ENCODE measurements around the gene DNAJC6.

Gene DNAJC6

DNA sequence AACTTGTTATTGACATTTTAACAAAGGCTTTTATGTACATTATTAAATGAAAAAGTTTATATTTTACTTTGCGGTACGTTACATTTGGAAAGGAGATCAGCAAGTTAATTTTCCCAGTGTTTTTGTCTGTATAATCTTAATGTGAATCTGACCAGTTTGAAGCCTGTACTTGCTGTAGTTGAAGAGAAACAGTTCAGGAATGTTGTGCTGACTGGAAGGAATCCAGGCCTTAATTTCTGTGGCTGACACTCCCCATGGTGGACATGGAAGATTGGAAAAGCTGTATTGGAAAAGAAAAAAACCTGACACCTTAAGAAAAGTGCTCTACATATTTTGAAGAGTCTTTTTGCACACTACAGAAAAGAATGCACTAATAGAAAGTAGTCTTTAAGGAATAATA is 126.6 kb downstream of the DNAJC6 start:
- H3K9me3 ChIP-seq (ENCODE audit: severe bottlenecking), result no peaks in the 10 kb centered on the region
- no peaks in the 10 kb centered on the region for H3K27me3 ChIP-seq (ENCODE audit: insufficient read depth, low read depth, severe bottlenecking)
- peaks cover 9% of the 10 kb centered on the region for H3K36me3 ChIP-seq
- H3K4me3 ChIP-seq (ENCODE audit: low read depth, low read length), result no peak overlapping the region
- DNase-seq, result no peak
- H3K27ac ChIP-seq, result no peak overlapping the region
- TF ChIP-seq, protein P1, sequence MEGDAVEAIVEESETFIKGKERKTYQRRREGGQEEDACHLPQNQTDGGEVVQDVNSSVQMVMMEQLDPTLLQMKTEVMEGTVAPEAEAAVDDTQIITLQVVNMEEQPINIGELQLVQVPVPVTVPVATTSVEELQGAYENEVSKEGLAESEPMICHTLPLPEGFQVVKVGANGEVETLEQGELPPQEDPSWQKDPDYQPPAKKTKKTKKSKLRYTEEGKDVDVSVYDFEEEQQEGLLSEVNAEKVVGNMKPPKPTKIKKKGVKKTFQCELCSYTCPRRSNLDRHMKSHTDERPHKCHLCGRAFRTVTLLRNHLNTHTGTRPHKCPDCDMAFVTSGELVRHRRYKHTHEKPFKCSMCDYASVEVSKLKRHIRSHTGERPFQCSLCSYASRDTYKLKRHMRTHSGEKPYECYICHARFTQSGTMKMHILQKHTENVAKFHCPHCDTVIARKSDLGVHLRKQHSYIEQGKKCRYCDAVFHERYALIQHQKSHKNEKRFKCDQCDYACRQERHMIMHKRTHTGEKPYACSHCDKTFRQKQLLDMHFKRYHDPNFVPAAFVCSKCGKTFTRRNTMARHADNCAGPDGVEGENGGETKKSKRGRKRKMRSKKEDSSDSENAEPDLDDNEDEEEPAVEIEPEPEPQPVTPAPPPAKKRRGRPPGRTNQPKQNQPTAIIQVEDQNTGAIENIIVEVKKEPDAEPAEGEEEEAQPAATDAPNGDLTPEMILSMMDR (IDR thresholded peaks at IDR 0.05; ENCODE audit: low read depth, low read length), result no peak

DNA sequence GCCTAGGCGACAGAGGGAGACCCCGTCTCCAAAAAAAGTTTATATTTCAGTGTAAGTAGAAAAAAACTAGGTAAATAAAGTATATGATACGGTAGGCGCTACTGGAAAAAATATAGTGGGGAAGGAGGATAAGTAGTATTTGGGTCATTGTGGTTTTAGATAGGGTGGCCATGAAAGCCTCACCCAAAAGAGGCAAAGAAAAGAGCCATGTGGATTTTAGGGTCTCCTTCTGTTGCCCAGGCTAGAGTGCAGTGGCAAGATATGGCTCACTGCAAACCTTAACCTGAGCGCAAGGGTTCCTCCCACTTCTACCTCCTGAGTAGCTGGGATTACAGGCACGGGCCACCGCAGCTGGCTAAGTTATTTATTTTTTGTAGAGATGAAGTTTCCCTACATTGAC is 128.3 kb downstream of the DNAJC6 start:
- Histone ChIP-seq H3K9me3 (ENCODE audit: severe bottlenecking) (no peaks in the 10 kb centered on the region), H3K27ac (no peak overlapping the region), H3K4me3 (ENCODE audit: low read depth, low read length) (no peak overlapping the region), H3K36me3 (peaks cover 3% of the 10 kb centered on the region; the same call in 1 of the 2 replicates), H3K27me3 (ENCODE audit: insufficient read depth, low read depth, severe bottlenecking) (no peaks in the 10 kb centered on the region)
- TF ChIP-seq, protein P1 (IDR thresholded peaks at IDR 0.05; ENCODE audit: low read depth, low read length), result no peak
- no peak for DNase-seq

DNA sequence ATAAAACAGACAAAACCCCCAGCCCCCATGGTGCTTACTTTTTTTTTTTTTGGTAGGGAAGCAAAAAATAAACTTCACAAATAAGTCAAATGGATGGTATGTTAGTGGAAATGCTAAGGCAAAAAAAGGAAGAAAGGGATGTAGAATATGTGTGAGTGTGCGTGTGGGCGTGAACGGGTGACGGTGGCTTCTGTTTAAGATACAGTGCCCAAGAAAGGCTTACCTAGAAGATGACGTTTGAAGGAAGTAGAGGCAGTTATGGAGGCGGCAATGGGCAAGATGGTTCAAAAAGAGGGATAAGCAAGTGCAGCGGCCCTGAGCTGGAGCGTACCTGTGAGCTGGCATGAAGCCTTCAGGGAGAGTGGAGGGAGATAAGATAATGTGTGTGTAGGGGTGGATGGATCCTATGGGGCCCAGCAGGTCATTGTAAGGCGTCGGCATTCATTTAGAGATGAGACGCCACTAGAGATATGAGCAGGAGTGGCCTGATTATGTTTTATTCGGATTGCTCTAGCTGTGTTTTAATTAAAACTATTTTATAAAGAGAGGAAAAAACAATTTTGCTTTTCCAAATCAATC is 131.1 kb downstream of the DNAJC6 start:
- TF ChIP-seq, protein P1 (IDR thresholded peaks at IDR 0.05; ENCODE audit: low read depth, low read length), result no peak
- no peaks in the 10 kb centered on the region for H3K27me3 ChIP-seq (ENCODE audit: insufficient read depth, low read depth, severe bottlenecking)
- H3K4me3 ChIP-seq (ENCODE audit: low read depth, low read length), result no peak overlapping the region
- no peaks in the 10 kb centered on the region for H3K9me3 ChIP-seq (ENCODE audit: severe bottlenecking)
- no peak for DNase-seq
- H3K27ac ChIP-seq, result no peak overlapping the region
- no peaks in the 10 kb centered on the region for H3K36me3 ChIP-seq

DNA sequence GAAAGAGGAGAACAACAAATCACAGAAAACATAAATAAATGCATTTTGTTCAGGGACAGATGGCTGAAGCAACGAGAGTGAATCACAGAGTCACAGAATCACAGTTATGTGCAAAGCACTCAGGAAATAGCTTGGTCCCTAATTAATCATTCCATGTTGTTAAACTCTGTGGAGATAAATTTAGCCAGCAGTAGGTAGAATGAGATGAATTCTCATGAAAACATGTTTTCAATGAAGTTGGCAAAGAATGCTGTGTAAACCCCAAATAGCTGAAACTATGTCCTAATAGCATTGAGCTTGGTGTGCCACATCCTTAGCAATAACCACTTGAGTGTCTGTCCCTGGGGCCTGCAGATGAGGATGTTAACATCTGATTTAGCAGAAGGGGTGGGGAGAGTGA is 131.6 kb downstream of the DNAJC6 start:
- no peaks in the 10 kb centered on the region for H3K36me3 ChIP-seq
- H3K9me3 ChIP-seq (ENCODE audit: severe bottlenecking), result no peaks in the 10 kb centered on the region
- DNase-seq, result no peak
- no peak overlapping the region for H3K27ac ChIP-seq
- TF ChIP-seq, protein P1 (IDR thresholded peaks at IDR 0.05; ENCODE audit: low read depth, low read length), result no peak
- no peak overlapping the region for H3K4me3 ChIP-seq (ENCODE audit: low read depth, low read length)
- no peaks in the 10 kb centered on the region for H3K27me3 ChIP-seq (ENCODE audit: insufficient read depth, low read depth, severe bottlenecking)

DNA sequence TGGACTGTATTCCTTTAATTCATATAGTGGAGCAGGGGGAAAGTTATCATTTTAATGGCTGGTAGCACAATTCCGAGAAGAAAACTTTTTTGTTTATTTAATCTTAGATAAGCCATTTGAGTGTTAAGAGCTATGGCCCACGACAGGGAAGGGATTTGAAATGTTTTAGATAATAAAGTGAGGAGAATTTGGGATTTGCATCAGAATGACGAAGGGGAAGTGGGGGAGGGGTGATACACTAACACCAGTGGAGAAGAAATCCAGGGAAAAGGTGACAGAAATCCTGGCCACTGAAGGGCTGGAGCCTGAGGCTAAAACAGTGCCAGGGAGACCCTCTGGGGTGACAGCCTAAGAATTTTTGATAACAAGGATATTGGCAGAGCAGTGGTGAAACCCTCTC is 132.1 kb downstream of the DNAJC6 start:
- no peaks in the 10 kb centered on the region for H3K9me3 ChIP-seq (ENCODE audit: severe bottlenecking)
- H3K4me3 ChIP-seq (ENCODE audit: low read depth, low read length), result no peak overlapping the region
- no peak for DNase-seq
- no peak overlapping the region for H3K27ac ChIP-seq
- H3K36me3 ChIP-seq, result no peaks in the 10 kb centered on the region
- no peaks in the 10 kb centered on the region for H3K27me3 ChIP-seq (ENCODE audit: insufficient read depth, low read depth, severe bottlenecking)
- TF ChIP-seq, protein P1 (IDR thresholded peaks at IDR 0.05; ENCODE audit: low read depth, low read length), result no peak

DNA sequence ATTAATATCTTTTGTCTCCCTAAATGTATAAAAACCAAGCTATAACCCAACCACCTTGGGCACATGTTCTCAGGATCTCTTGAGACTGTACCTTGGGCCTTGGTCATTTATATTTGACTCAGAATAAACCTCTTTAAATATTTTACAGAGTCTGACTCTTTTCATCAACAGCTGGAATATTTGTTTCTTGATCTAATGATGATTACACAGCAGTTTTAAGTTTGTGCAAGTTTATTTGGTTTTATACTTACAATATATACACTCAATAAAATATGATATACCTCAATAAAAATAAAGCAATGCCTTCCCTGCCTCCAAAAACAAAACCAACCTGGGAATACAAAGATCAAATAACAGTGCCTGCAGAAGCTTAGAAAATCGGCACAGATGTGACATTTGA is 133.1 kb downstream of the DNAJC6 start:
- H3K4me3 ChIP-seq (ENCODE audit: low read depth, low read length), result no peak overlapping the region
- TF ChIP-seq, protein P1 (IDR thresholded peaks at IDR 0.05; ENCODE audit: low read depth, low read length), result no peak
- no peaks in the 10 kb centered on the region for H3K36me3 ChIP-seq
- no peak overlapping the region for H3K27ac ChIP-seq
- DNase-seq, result no peak
- no peaks in the 10 kb centered on the region for H3K27me3 ChIP-seq (ENCODE audit: insufficient read depth, low read depth, severe bottlenecking)
- H3K9me3 ChIP-seq (ENCODE audit: severe bottlenecking), result no peaks in the 10 kb centered on the region
